OCI-LY7 (cell line): Measurements from ENCODE around the gene ATF2.

ENCODE experiments used
- CTCF ChIP-seq: fragments of 200-600 bp; sonication (generic); conservative IDR thresholded peaks from 2 replicates; pipeline ENCODE4 v1.5.1; 2014; ENCODE audit warnings: mild to moderate bottlenecking, antibody characterized with exemption, low read length, moderate library complexity, mixed read lengths
- EZH2phosphoT487 ChIP-seq: fragments of 200-600 bp; sonication (generic); IDR thresholded peaks from 2 replicates; pipeline ENCODE4 v1.6.1; 2018; ENCODE audit warnings: low read depth, borderline replicate concordance, mild to moderate bottlenecking, mixed run types, antibody characterized with exemption, low read length, moderate library complexity, mixed read lengths

GRCh38 chr2:175203621-175204496, 35.9 kb upstream of the ATF2 start:
- TF ChIP-seq CTCF (peak; percentile 79), EZH2phosphoT487 (no peak)
